Liver (tissue), 3 donors: ENCODE results near the gene PLAC8L1.

Experiments
- CTCF ChIP-seq: fragments of 150-350 bp; IDR thresholded peaks from 2 replicates; pipeline ENCODE4 v1.5.1; 2017; ENCODE audit warnings: improper control_type of control experiment, low read depth, low read length; ENCODE audit not compliant: missing input control
- FOXA1 ChIP-seq: IDR thresholded peaks from 2 replicates; pipeline ENCODE4 v1.6.1; 2016; ENCODE audit warnings: antibody characterized with exemption
- MAX ChIP-seq: IDR thresholded peaks from 2 replicates; pipeline ENCODE4 v1.6.1; 2016; ENCODE audit warnings: antibody characterized with exemption
- RAD21 ChIP-seq, 2 donors: IDR thresholded peaks; 2 replicates each; pipeline ENCODE4 v1.6.1; 2016; ENCODE audit warnings: antibody characterized with exemption in 2 of 2, mild to moderate bottlenecking in 2 of 2
- REST ChIP-seq: IDR thresholded peaks from 2 replicates; pipeline ENCODE4 v1.6.1; 2016; ENCODE audit warnings: antibody characterized with exemption, mild to moderate bottlenecking
- RXRA ChIP-seq, 2 donors: IDR thresholded peaks; 2 replicates each; pipeline ENCODE4 v1.6.1; 2017 to 2018; ENCODE audit warnings: antibody characterized with exemption in 2 of 2, mild to moderate bottlenecking in 1 of 2
- TAF1 ChIP-seq: conservative IDR thresholded peaks from 2 replicates; pipeline ENCODE4 v1.6.1; 2016; ENCODE audit warnings: antibody characterized with exemption, mild to moderate bottlenecking
- donor health status: healthy.
- donor health status: healthy.

GRCh38 chr5:146107901-146108300 is 2.5 kb upstream of the PLAC8L1 start:
- TF ChIP-seq CTCF: no peak
- no peak for TF ChIP-seq RAD21 (IDR thresholded peaks at IDR 0.05)
- TF ChIP-seq MAX: no peak
- no peak for TF ChIP-seq RXRA (IDR thresholded peaks at IDR 0.05)
- TF ChIP-seq FOXA1: no peak
- no peak for TF ChIP-seq REST
- no peak for TF ChIP-seq TAF1
